ENCODE data around the gene ADAM10. TPM values are rescaled to one million over a fixed set of nuclear protein-coding genes. Genes with fewer than 3 reads are reported as not detected.
"Not testable (repeated sequence)": the region's sequence is repeated elsewhere in the genome, so short reads cannot be mapped to it uniquely, and the experiment has no call there.

ADAM10 gene
- total and polyA plus RNA-seq, 4 donors: 11.6 to 115 (median 57.5) TPM

DNA sequence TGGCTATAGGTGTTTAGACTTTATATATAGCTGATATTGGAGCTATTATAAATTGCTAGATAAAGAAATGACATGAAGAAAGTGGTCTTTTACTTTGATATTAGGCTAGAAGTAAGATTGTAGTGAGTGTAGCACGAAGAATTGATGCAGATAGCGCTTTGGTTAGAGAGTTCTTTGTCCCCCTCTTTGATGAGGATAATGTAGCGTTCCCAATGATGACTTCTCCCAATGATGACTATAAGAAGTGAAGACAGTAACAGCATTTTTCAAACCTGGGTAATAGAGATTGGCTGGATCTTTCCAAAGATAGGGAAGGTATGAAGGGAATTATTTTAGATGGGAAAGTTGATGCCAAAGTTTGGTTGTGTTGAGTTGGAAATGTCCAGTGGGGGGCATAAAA lies 25.9 kb upstream of the ADAM10 start:
- H3K27me3 ChIP-seq (ENCODE audit: control insufficient read depth in 1 of 2, insufficient read depth in 2 of 2, low read length in 1 of 2): no peaks in the 10 kb centered on the region
- no peak overlapping the region for H3K27ac ChIP-seq (ENCODE audit: low read depth in 1 of 2, low read length in 2 of 2)
- ATAC-seq (ENCODE audit: low FRiP score) (no peak), DNase-seq (no peak)
- no peak overlapping the region for H3K4me3 ChIP-seq (ENCODE audit: low read length in 2 of 2)
- no peaks in the 10 kb centered on the region for H3K36me3 ChIP-seq (ENCODE audit: control insufficient read depth in 1 of 2, insufficient read depth in 2 of 2, low read length in 1 of 2)
- 97 to 98% methylated on average over 3 of the region's 3 CpGs for WGBS, 2 donors
- intact Hi-C loops (cut with DNase I): loop anchor here in 1 of 2 donors (10.0 kb wide), 1 partner anchor 159 kb away; the partner anchor contains the start of gene SLTM
- H3K9me3 ChIP-seq (ENCODE audit: control insufficient read depth, low read length): no peaks in the 10 kb centered on the region
- peaks cover 0 to 2% of the 10 kb centered on the region in 2 donors for H3K4me1 ChIP-seq (ENCODE audit: control insufficient read depth in 1 of 2, insufficient read depth in 2 of 2, low read length in 2 of 2)

DNA sequence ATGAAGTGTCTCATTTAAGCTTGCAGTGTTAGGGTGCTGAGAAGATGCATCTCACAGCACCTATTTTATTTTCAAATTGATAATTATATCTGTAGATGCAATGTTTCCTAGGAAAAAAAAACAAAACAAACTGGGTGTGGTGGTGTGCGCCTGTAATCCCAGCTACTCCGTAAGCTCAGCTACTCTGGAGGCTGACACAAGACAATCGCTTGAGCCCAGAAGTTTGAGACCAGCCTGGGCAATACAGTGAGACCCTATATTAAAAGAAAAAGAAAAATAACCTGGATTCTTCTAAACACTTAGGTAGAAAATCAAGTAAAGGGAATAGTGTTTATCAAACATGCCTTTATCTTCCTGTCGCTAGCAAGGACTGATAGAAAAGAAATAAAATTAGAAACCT lies 23.5 kb upstream of the ADAM10 start:
- no peaks in the 10 kb centered on the region for H3K9me3 ChIP-seq (ENCODE audit: control insufficient read depth, low read length)
- DNase-seq: no peak
- no peak for ATAC-seq (ENCODE audit: low FRiP score)
- WGBS, 2 donors: 55 to 70% methylated on average over 4 of the region's 4 CpGs
- peak overlapping the region in 1 of 2 donors; percentile 15 for H3K27ac ChIP-seq (ENCODE audit: low read depth in 1 of 2, low read length in 2 of 2)
- H3K4me1 ChIP-seq (ENCODE audit: control insufficient read depth in 1 of 2, insufficient read depth in 2 of 2, low read length in 2 of 2): no peaks in the 10 kb centered on the region
- H3K4me3 ChIP-seq (ENCODE audit: low read length in 2 of 2): peak overlapping the region; percentile 71 to 76
- no peaks in the 10 kb centered on the region for H3K36me3 ChIP-seq (ENCODE audit: control insufficient read depth in 1 of 2, insufficient read depth in 2 of 2, low read length in 1 of 2)
- intact Hi-C loops (cut with DNase I): loop anchor here in 1 of 2 donors (10.0 kb wide), 1 partner anchor 162 kb away; the partner anchor contains the start of gene SLTM
- H3K27me3 ChIP-seq (ENCODE audit: control insufficient read depth in 1 of 2, insufficient read depth in 2 of 2, low read length in 1 of 2): no peaks in the 10 kb centered on the region

DNA sequence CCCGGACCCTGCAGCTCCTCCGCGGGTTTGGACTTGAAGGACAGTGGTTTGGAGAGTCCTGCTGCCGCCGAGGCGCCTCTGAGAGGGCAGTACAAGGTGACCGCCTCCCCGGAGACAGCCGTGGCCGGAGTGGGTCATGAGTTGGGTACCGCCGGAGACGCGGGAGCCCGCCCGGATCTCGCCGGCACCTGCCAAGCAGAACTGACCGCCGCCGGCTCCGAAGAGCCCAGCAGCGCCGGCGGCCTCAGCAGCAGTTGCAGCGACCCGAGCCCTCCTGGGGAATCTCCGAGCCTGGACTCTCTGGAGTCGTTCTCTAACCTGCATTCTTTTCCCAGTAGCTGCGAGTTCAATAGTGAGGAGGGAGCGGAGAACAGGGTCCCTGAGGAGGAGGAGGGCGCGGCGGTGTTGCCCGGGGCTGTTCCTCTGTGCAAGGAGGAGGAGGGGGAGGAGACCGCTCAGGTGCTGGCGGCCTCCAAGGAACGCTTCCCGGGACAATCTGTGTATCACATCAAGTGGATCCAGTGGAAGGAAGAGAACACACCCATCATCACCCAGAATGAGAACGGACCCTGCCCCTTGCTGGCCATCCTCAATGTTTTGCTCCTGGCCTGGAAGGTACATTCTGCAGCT lies 22.2 kb upstream of the ADAM10 start:
- Histone ChIP-seq H3K36me3 (ENCODE audit: control insufficient read depth in 1 of 2, insufficient read depth in 2 of 2, low read length in 1 of 2) (no peaks in the 10 kb centered on the region), H3K4me3 (ENCODE audit: low read length in 2 of 2) (peak overlapping the region; percentile 63 to 76), H3K9me3 (ENCODE audit: control insufficient read depth, low read length) (no peaks in the 10 kb centered on the region), H3K27me3 (ENCODE audit: control insufficient read depth in 1 of 2, insufficient read depth in 2 of 2, low read length in 1 of 2) (no peaks in the 10 kb centered on the region), H3K27ac (ENCODE audit: low read depth in 1 of 2, low read length in 2 of 2) (peak overlapping the region; percentile 44 to 79), H3K4me1 (ENCODE audit: control insufficient read depth in 1 of 2, insufficient read depth in 2 of 2, low read length in 2 of 2) (no peaks in the 10 kb centered on the region)
- ATAC-seq (ENCODE audit: low FRiP score): peak; percentile 69
- peak; percentile 74 to 85 for DNase-seq
- intact Hi-C loops (cut with DNase I): loop anchor here (2.0 to 10.0 kb wide), 3 partner anchors 21 to 163 kb away; partner anchors contain the start of genes ADAM10 (in 1 of the 2) and SLTM (in 1 of the 2)
- WGBS, 2 donors: 0% methylated on average over 27 to 40 of the region's 40 CpGs

DNA sequence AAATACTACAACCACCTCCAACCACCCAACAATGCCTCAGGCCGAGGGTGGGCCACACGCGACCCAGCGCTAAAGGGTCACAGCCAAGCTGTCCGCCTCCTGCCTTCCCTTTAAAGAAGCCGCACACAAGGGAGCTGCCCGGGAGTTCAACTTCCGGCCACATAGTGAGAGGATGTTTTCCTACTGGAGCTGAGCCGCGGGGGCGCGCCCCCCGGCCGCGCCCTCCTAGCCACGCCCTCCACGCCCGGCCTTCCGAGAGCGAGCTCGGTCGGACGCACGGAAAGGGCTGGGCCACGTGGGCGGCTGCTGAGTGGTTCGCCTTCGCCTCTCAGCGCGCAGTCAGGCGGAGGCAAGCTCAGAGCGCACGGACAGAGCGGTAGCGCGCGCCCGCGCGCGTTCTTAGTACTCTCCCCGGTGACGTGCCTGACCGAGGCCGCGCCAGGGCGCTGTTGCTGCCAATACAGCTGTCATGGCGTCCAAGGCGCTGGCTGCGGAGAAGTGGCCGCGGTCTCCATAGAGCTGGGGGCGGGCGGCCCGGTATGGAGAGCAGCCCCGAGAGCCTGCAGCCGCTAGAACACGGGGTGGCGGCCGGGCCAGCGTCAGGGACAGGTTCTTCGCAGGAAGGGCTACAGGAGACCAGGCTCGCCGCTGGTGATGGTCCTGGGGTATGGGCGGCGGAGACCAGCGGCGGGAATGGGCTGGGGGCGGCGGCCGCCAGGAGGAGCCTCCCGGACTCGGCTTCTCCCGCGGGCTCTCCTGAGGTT lies 21.5 kb upstream of the ADAM10 start, which contains the start of gene MINDY2:
TSS of gene MINDY2 (plus strand) at position 446 of the 764 bp plus-strand sequence. CDS start at position 540, 94 bp downstream.
- Histone ChIP-seq H3K36me3 (ENCODE audit: control insufficient read depth in 1 of 2, insufficient read depth in 2 of 2, low read length in 1 of 2) (no peaks in the 10 kb centered on the region), H3K27ac (ENCODE audit: low read depth in 1 of 2, low read length in 2 of 2) (peak within 1 kb of the TSS; percentile 44 to 89), H3K4me3 (ENCODE audit: low read length in 2 of 2) (peak within 1 kb of the TSS; percentile 63 to 76), H3K27me3 (ENCODE audit: control insufficient read depth in 1 of 2, insufficient read depth in 2 of 2, low read length in 1 of 2) (no peaks in the 10 kb centered on the region), H3K4me1 (ENCODE audit: control insufficient read depth in 1 of 2, insufficient read depth in 2 of 2, low read length in 2 of 2) (no peaks in the 10 kb centered on the region), H3K9me3 (ENCODE audit: control insufficient read depth, low read length) (no peaks in the 10 kb centered on the region)
- 0 to 1% methylated on average over 58 to 75 of the region's 75 CpGs for WGBS, 2 donors
- DNase-seq (peak; percentile 99 to 100), ATAC-seq (ENCODE audit: low FRiP score) (peak; percentile 99)
- intact Hi-C loops (cut with DNase I): loop anchor here (2.0 to 10.0 kb wide), 3 partner anchors 20 to 164 kb away; partner anchors contain the start of genes ADAM10 (in 1 of the 2) and SLTM (in 1 of the 2)

DNA sequence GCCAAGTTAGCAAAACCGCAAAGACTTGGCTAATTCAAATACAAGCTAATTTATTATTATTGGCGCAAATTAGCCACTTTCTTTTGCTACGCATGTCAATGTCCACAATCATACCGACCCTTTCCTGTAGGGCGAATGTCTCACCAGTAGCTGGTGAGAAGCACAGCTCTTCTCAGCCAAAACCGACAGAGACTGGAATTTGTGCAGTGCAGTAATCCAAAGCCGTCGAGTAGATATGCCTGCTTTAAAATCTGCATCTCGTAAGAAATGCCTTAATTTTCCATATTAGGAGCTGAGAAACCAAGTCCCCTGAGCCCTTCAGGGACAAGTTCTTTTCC lies 21.0 kb upstream of the ADAM10 start:
- 0 to 1% methylated on average over 9 of the region's 9 CpGs for WGBS, 2 donors
- Histone ChIP-seq H3K4me1 (ENCODE audit: control insufficient read depth in 1 of 2, insufficient read depth in 2 of 2, low read length in 2 of 2) (no peaks in the 10 kb centered on the region), H3K27ac (ENCODE audit: low read depth in 1 of 2, low read length in 2 of 2) (peak overlapping the region; percentile 1 to 89), H3K36me3 (ENCODE audit: control insufficient read depth in 1 of 2, insufficient read depth in 2 of 2, low read length in 1 of 2) (no peaks in the 10 kb centered on the region), H3K4me3 (ENCODE audit: low read length in 2 of 2) (peak overlapping the region; percentile 41 to 56), H3K9me3 (ENCODE audit: control insufficient read depth, low read length) (no peaks in the 10 kb centered on the region), H3K27me3 (ENCODE audit: control insufficient read depth in 1 of 2, insufficient read depth in 2 of 2, low read length in 1 of 2) (no peaks in the 10 kb centered on the region)
- ATAC-seq (ENCODE audit: low FRiP score) (peak; percentile 57), DNase-seq (no peak)
- intact Hi-C loops (cut with DNase I): loop anchor here (2.0 to 10.0 kb wide), 3 partner anchors 20 to 164 kb away; partner anchors contain the start of genes ADAM10 (in 1 of the 2) and SLTM (in 1 of the 2)

DNA sequence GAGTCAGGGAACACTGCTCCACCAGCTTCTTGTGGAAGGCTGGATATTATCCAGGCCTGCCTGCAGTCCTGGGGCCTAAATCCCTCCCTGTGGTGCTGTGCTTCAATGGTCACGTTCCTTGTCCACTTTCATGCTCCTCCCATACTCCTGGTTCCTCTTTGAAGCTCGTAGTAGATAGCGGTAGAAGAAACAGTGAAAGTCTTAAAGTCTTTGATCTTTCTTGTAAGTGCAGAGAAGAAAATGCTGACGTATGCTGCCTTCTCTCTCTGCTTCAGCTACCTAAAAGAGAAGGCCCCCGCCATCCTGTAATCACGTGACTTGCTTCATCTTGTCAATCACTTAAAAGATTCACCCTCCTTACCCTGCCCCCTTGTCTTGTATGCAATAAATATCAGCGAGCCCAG lies 19.1 kb upstream of the ADAM10 start:
- H3K9me3 ChIP-seq (ENCODE audit: control insufficient read depth, low read length); H3K4me1 ChIP-seq (ENCODE audit: control insufficient read depth in 1 of 2, insufficient read depth in 2 of 2, low read length in 2 of 2); H3K4me3 ChIP-seq (ENCODE audit: low read length in 2 of 2); H3K27me3 ChIP-seq (ENCODE audit: control insufficient read depth in 1 of 2, insufficient read depth in 2 of 2, low read length in 1 of 2); DNase-seq; ATAC-seq (ENCODE audit: low FRiP score); intact Hi-C loops (cut with DNase I); H3K36me3 ChIP-seq (ENCODE audit: control insufficient read depth in 1 of 2, insufficient read depth in 2 of 2, low read length in 1 of 2); H3K27ac ChIP-seq (ENCODE audit: low read depth in 1 of 2, low read length in 2 of 2): not testable (repeated sequence)
- 94 to 96% methylated on average over 7 of the region's 7 CpGs for WGBS, 2 donors

DNA sequence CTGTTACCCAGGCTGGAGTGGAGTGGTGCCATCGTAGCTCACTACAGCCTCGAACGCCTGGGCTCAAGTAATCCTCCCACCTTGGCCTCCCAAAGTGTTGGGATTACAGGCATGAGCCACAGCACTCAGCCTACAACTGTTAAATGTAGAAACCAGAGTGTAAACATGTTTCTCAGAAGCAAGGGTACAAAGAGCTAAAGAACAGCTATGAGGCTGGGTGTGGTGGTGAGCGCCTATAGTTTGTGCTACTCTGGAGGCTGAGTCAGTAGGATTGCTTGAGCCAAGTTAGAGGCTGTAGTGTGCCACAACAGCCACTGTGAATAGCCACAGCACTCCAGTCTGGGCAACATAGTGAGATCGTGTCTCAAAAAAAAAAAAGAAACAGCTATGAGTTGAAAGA lies 16.8 kb upstream of the ADAM10 start:
- no peaks in the 10 kb centered on the region for H3K27me3 ChIP-seq (ENCODE audit: control insufficient read depth in 1 of 2, insufficient read depth in 2 of 2, low read length in 1 of 2)
- ATAC-seq (ENCODE audit: low FRiP score) (no peak), DNase-seq (no peak)
- WGBS, 2 donors: 87 to 88% methylated on average over 5 of the region's 5 CpGs
- no peaks in the 10 kb centered on the region for H3K4me1 ChIP-seq (ENCODE audit: control insufficient read depth in 1 of 2, insufficient read depth in 2 of 2, low read length in 2 of 2)
- H3K27ac ChIP-seq (ENCODE audit: low read depth in 1 of 2, low read length in 2 of 2): no peak overlapping the region
- no peaks in the 10 kb centered on the region for H3K36me3 ChIP-seq (ENCODE audit: control insufficient read depth in 1 of 2, insufficient read depth in 2 of 2, low read length in 1 of 2)
- intact Hi-C loops (cut with DNase I): no loop called here
- H3K4me3 ChIP-seq (ENCODE audit: low read length in 2 of 2): no peak overlapping the region
- no peaks in the 10 kb centered on the region for H3K9me3 ChIP-seq (ENCODE audit: control insufficient read depth, low read length)

DNA sequence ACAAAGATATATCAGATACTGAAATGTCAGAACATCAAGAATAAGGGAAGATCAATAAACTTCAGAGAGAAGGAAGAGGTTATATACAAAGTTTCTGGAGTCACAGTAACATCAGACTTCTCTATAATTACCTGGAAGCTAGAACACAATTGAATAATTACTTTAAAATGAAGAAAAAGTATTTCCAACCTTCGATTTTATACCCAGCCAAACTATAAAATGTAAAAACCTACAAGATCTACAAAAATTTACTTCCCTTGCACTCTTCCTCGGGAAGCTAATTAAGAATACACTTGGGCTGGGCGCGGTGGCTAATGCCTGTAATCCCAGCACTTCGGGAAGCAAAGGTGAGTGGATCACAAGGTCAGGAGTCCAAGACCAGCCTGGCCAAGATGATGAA lies 15.0 kb upstream of the ADAM10 start:
- DNase-seq (no peak), ATAC-seq (ENCODE audit: low FRiP score) (no peak)
- no peaks in the 10 kb centered on the region for H3K9me3 ChIP-seq (ENCODE audit: control insufficient read depth, low read length)
- H3K27ac ChIP-seq (ENCODE audit: low read depth in 1 of 2, low read length in 2 of 2): no peak overlapping the region
- 92% methylated on average over 5 of the region's 5 CpGs for WGBS, 2 donors
- no peaks in the 10 kb centered on the region for H3K36me3 ChIP-seq (ENCODE audit: control insufficient read depth in 1 of 2, insufficient read depth in 2 of 2, low read length in 1 of 2)
- H3K4me3 ChIP-seq (ENCODE audit: low read length in 2 of 2): no peak overlapping the region
- intact Hi-C loops (cut with DNase I): loop anchor here in 1 of 2 donors (5.0 kb wide), 1 partner anchor 492 kb away; no protein-coding TSS in a partner anchor
- no peaks in the 10 kb centered on the region for H3K4me1 ChIP-seq (ENCODE audit: control insufficient read depth in 1 of 2, insufficient read depth in 2 of 2, low read length in 2 of 2)
- H3K27me3 ChIP-seq (ENCODE audit: control insufficient read depth in 1 of 2, insufficient read depth in 2 of 2, low read length in 1 of 2): no peaks in the 10 kb centered on the region

Measured in aorta (tissue), 5 donors.